ENCODE data around the gene DBNDD1.
"Not testable (repeated sequence)": the region's sequence is repeated elsewhere in the genome, so short reads cannot be mapped to it uniquely, and the experiment has no call there.

DBNDD1 gene

GRCh38 chr16:89994389-89994720 lies 24.9 kb downstream of the DBNDD1 start:
- in situ Hi-C loops (cut with HindIII; ENCODE audit: low sequenced_read_pairs) = no loop called here

- in situ Hi-C loops (cut with HindIII; ENCODE audit: low sequenced_read_pairs) = no loop called here
These were observed 25.3 kb downstream of the DBNDD1 start for GRCh38 chr16:89993971-89994370.

- in situ Hi-C loops (cut with HindIII; ENCODE audit: low sequenced_read_pairs) = no loop called here
These were observed 25.9 kb downstream of the DBNDD1 start for GRCh38 chr16:89993377-89993776.

GRCh38 chr16:89990799-89991198 lies 28.5 kb downstream of the DBNDD1 start:
- in situ Hi-C loops (cut with HindIII; ENCODE audit: low sequenced_read_pairs) = no loop called here

- in situ Hi-C loops (cut with HindIII; ENCODE audit: low sequenced_read_pairs) = loop anchor here (10.0 kb wide), 1 partner anchor 64 kb away; the partner anchor contains the start of gene TUBB3
These were observed 30.3 kb downstream of the DBNDD1 start for GRCh38 chr16:89988951-89989350.

GRCh38 chr16:89987169-89987568 lies 32.1 kb downstream of the DBNDD1 start:
- in situ Hi-C loops (cut with HindIII; ENCODE audit: low sequenced_read_pairs) = loop anchor here (10.0 kb wide), 1 partner anchor 62 kb away; the partner anchor contains the start of gene TUBB3

GRCh38 chr16:89986600-89986999 lies 32.7 kb downstream of the DBNDD1 start:
- in situ Hi-C loops (cut with HindIII; ENCODE audit: low sequenced_read_pairs) = loop anchor here (10.0 kb wide), 1 partner anchor 62 kb away; the partner anchor contains the start of gene TUBB3

- in situ Hi-C loops (cut with HindIII; ENCODE audit: low sequenced_read_pairs) = loop anchor here (10.0 kb wide), 1 partner anchor 60 kb away; the partner anchor contains the start of gene TUBB3
These were observed 34.0 kb downstream of the DBNDD1 start for GRCh38 chr16:89985219-89985618.

GRCh38 chr16:89984216-89984615 lies 35.0 kb downstream of the DBNDD1 start:
- in situ Hi-C loops (cut with HindIII; ENCODE audit: low sequenced_read_pairs) = loop anchor here (10.0 kb wide), 1 partner anchor 59 kb away; the partner anchor contains the start of gene TUBB3

GRCh38 chr16:89983536-89983935 lies 35.7 kb downstream of the DBNDD1 start:
- in situ Hi-C loops (cut with HindIII; ENCODE audit: low sequenced_read_pairs) = loop anchor here (10.0 kb wide), 1 partner anchor 59 kb away; the partner anchor contains the start of gene TUBB3

- in situ Hi-C loops (cut with HindIII; ENCODE audit: low sequenced_read_pairs) = loop anchor here (10.0 kb wide), 1 partner anchor 58 kb away; the partner anchor contains the start of gene TUBB3
These were observed 36.9 kb downstream of the DBNDD1 start for GRCh38 chr16:89982318-89982717.

- in situ Hi-C loops (cut with HindIII; ENCODE audit: low sequenced_read_pairs) = loop anchor here (10.0 kb wide), 1 partner anchor 57 kb away; the partner anchor contains the start of gene TUBB3
These were observed 37.8 kb downstream of the DBNDD1 start for GRCh38 chr16:89981414-89981813.

- in situ Hi-C loops (cut with HindIII; ENCODE audit: low sequenced_read_pairs) = no loop called here
These were observed 44.4 kb downstream of the DBNDD1 start for GRCh38 chr16:89974870-89975269.

- in situ Hi-C loops (cut with HindIII; ENCODE audit: low sequenced_read_pairs) = no loop called here
These were observed 45.5 kb downstream of the DBNDD1 start for GRCh38 chr16:89973654-89974335.

- in situ Hi-C loops (cut with HindIII; ENCODE audit: low sequenced_read_pairs) = no loop called here
These were observed 46.0 kb downstream of the DBNDD1 start for GRCh38 chr16:89973235-89973634.

GRCh38 chr16:89972244-89973234 lies 46.7 kb downstream of the DBNDD1 start:
- in situ Hi-C loops (cut with HindIII; ENCODE audit: low sequenced_read_pairs) = no loop called here

- in situ Hi-C loops (cut with HindIII; ENCODE audit: low sequenced_read_pairs) = no loop called here
These were observed 47.6 kb downstream of the DBNDD1 start for GRCh38 chr16:89971495-89972243.

- in situ Hi-C loops (cut with HindIII; ENCODE audit: low sequenced_read_pairs) = no loop called here
These were observed 49.4 kb downstream of the DBNDD1 start for GRCh38 chr16:89969741-89970410.

- in situ Hi-C loops (cut with HindIII; ENCODE audit: low sequenced_read_pairs) = not testable (repeated sequence)
These were observed 51.2 kb downstream of the DBNDD1 start for GRCh38 chr16:89968074-89968473.

GRCh38 chr16:89967436-89967835 lies 51.8 kb downstream of the DBNDD1 start:
- in situ Hi-C loops (cut with HindIII; ENCODE audit: low sequenced_read_pairs) = not testable (repeated sequence)

Measured in endothelial cell of hepatic sinusoid (primary cell).